H1 (cell line): ENCODE data around the gene PCNP. TPM values are rescaled to one million over a fixed set of nuclear protein-coding genes. Genes with fewer than 3 reads are reported as not detected.
"Not testable (repeated sequence)": the region's sequence is repeated elsewhere in the genome, so short reads cannot be mapped to it uniquely, and the experiment has no call there.

Experiments used
- CTCF ChIA-PET: fragments of 300-600 bp; sonication (Branson Sonifier 250); formaldehyde crosslinking; loops from one replicate; lab custom pipeline; 2021; ENCODE audit not compliant: partially characterized antibody; lab: Charles Lee
- POLR2A ChIA-PET: fragments of 300-600 bp; sonication (Branson Sonifier 250); formaldehyde crosslinking; loops from one replicate; lab custom pipeline; 2021; ENCODE audit warnings: inconsistent platforms; ENCODE audit not compliant: partially characterized antibody; lab: Charles Lee
- DNase-seq, 2 experiments: peaks; one replicate each; pipeline versions ENCODE4 v3.0.0 to v3.0.0-alpha.2; 2010 to 2022; ENCODE audit warnings: low spot score in 2 of 2, low read depth in 1 of 2, mixed read lengths in 1 of 2
- FAIRE-seq: peaks from 2 replicates; lab custom pipeline; 2011; peaks lifted over from hg19 to GRCh38; lab: Jason Lieb, UNC
- H2AFZ ChIP-seq: 2 replicates; pipeline ENCODE4 v1.8.1; 2012; ENCODE audit warnings: low read length, inconsistent platforms
- H2AK5ac ChIP-seq: 2 replicates; pipeline ENCODE4 v1.6.1; 2013; ENCODE audit warnings: low read depth, low read length
- H2BK120ac ChIP-seq: replicated peaks from 2 replicates; pipeline ENCODE3; 2013; ENCODE audit warnings: low read depth, low read length, inconsistent platforms
- H2BK12ac ChIP-seq: 2 replicates; pipeline ENCODE4 v1.6.1; 2013; ENCODE audit warnings: low read depth, low read length
- H2BK15ac ChIP-seq: 2 replicates; pipeline ENCODE4 v1.6.1; 2013; ENCODE audit warnings: low read length
- H2BK20ac ChIP-seq: 2 replicates; pipeline ENCODE4 v1.6.1; 2013; ENCODE audit warnings: low read length
- H2BK5ac ChIP-seq: 2 replicates; pipeline ENCODE4 v1.6.1; 2013; ENCODE audit warnings: low read depth, low read length
- H3K14ac ChIP-seq: 2 replicates; pipeline ENCODE4 v1.6.1; 2013; ENCODE audit warnings: inconsistent platforms; ENCODE audit not compliant: insufficient read length
- H3K18ac ChIP-seq: 2 replicates; pipeline ENCODE4 v1.6.1; 2013; ENCODE audit warnings: low read length; ENCODE audit errors: extremely low read depth
- H3K23ac ChIP-seq: 2 replicates; pipeline ENCODE4 v1.6.1; 2013; ENCODE audit warnings: inconsistent platforms; ENCODE audit not compliant: insufficient read length
- H3K23me2 ChIP-seq: 2 replicates; pipeline ENCODE4 v1.6.1; 2013; ENCODE audit warnings: low read depth, low read length
- H3K27ac ChIP-seq: 2 replicates; pipeline ENCODE4 v1.6.1; 2011; ENCODE audit warnings: low read depth, low read length, inconsistent platforms
- H3K27me3 ChIP-seq, 4 experiments: replicated peaks in 1 of 4; 1 replicate in 1 of 4; 2 replicates in 3 of 4; pipeline versions ENCODE4 v1.6.1 to v1.8.1; 2011 to 2013; ENCODE audit warnings: low read length in 3 of 4, mild to moderate bottlenecking in 3 of 4, inconsistent platforms in 2 of 4, mixed read lengths in 2 of 4, moderate library complexity in 1 of 4; ENCODE audit not compliant: control insufficient read depth in 3 of 4, insufficient read depth in 3 of 4; ENCODE audit errors: extremely low read depth in 1 of 4
- H3K36me3 ChIP-seq, 4 experiments: 2 replicates each; pipeline versions ENCODE4 v1.6.1 to v1.8.1; 2011 to 2013; ENCODE audit warnings: mild to moderate bottlenecking in 4 of 4, low read length in 3 of 4, moderate library complexity in 2 of 4, control low read depth in 1 of 4, inconsistent platforms in 1 of 4; ENCODE audit not compliant: insufficient read depth in 4 of 4, control insufficient read depth in 2 of 4
- H3K4ac ChIP-seq: replicated peaks from 2 replicates; pipeline ENCODE3; 2013; ENCODE audit warnings: low read length, low read depth, mixed read lengths, inconsistent platforms; ENCODE audit not compliant: insufficient read length
- H3K4me1 ChIP-seq, 4 experiments: replicated peaks in 1 of 4; 1 replicate in 1 of 4; 2 replicates in 3 of 4; pipeline versions ENCODE4 v1.6.1 to v1.8.1; 2011 to 2013; ENCODE audit warnings: low read length in 3 of 4, inconsistent platforms in 2 of 4, mixed read lengths in 1 of 4; ENCODE audit not compliant: insufficient read depth in 4 of 4, control insufficient read depth in 3 of 4
- H3K4me2 ChIP-seq, 2 experiments: 2 replicates each; pipeline versions ENCODE4 v1.6.1 to v1.8.1; 2011 to 2013; ENCODE audit warnings: low read depth in 2 of 2, low read length in 2 of 2, control low read depth in 1 of 2, inconsistent platforms in 1 of 2, mild to moderate bottlenecking in 1 of 2; ENCODE audit not compliant: insufficient read depth in 1 of 2
- H3K4me3 ChIP-seq, 4 experiments: fragments of 200-600, 300-600 bp in 1 of 4; sonication (generic), shearing (Covaris generic), sonication (Bioruptor Twin) in 1 of 4; 2 replicates each; pipeline versions ENCODE4 v1.5.1 to v1.8.1; 2011 to 2016; ENCODE audit warnings: low read length in 4 of 4, low read depth in 3 of 4, control low read depth in 2 of 4, inconsistent platforms in 2 of 4, mild to moderate bottlenecking in 2 of 4, mixed read lengths in 1 of 4, moderate library complexity in 1 of 4; ENCODE audit not compliant: insufficient read depth in 2 of 4; ENCODE audit errors: extremely low read depth in 1 of 4
- H3K56ac ChIP-seq: replicated peaks from 2 replicates; pipeline ENCODE3; 2013; ENCODE audit warnings: low read depth, mild to moderate bottlenecking, mixed read lengths, low read length, inconsistent platforms; ENCODE audit not compliant: insufficient read length
- H3K79me1 ChIP-seq: 2 replicates; pipeline ENCODE4 v1.6.1; 2013; ENCODE audit warnings: low read depth, low read length, control low read depth
- H3K79me2 ChIP-seq, 2 experiments: 2 replicates each; pipeline versions ENCODE4 v1.6.1 to v1.8.1; 2012 to 2013; ENCODE audit warnings: low read length in 2 of 2, mild to moderate bottlenecking in 2 of 2, inconsistent platforms in 1 of 2; ENCODE audit not compliant: insufficient read depth in 2 of 2, control insufficient read depth in 1 of 2
- H3K9ac ChIP-seq, 4 experiments: replicated peaks in 1 of 4; 1 replicate in 1 of 4; 2 replicates in 3 of 4; pipeline versions ENCODE4 v1.6.1 to v1.8.1; 2011 to 2013; ENCODE audit warnings: low read depth in 3 of 4, low read length in 3 of 4, control low read depth in 2 of 4, mild to moderate bottlenecking in 2 of 4, moderate library complexity in 2 of 4, inconsistent platforms in 1 of 4; ENCODE audit errors: extremely low read depth in 1 of 4
- H3K9me3 ChIP-seq, 2 experiments: 2 replicates each; pipeline versions ENCODE4 v1.6.1 to v1.8.1; 2012 to 2013; ENCODE audit warnings: mild to moderate bottlenecking in 2 of 2, moderate library complexity in 2 of 2, control low read depth in 1 of 2, inconsistent platforms in 1 of 2, low read depth in 1 of 2, low read length in 1 of 2, mixed read lengths in 1 of 2; ENCODE audit not compliant: insufficient read depth in 2 of 2
- H4K20me1 ChIP-seq, 2 experiments: replicated peaks in 1 of 2; 2 replicates each; pipeline versions ENCODE3 to v1.8.1; 2011 to 2013; ENCODE audit warnings: inconsistent platforms in 2 of 2, low read length in 2 of 2, mild to moderate bottlenecking in 1 of 2; ENCODE audit not compliant: insufficient read depth in 2 of 2, control insufficient read depth in 1 of 2
- H4K5ac ChIP-seq: 2 replicates; pipeline ENCODE4 v1.6.1; 2013; ENCODE audit warnings: low read length, low read depth, mixed read lengths, inconsistent platforms; ENCODE audit not compliant: insufficient read length
- H4K8ac ChIP-seq: 2 replicates; pipeline ENCODE4 v1.8.0; 2013; ENCODE audit warnings: mild to moderate bottlenecking, moderate library complexity, low read length, inconsistent platforms; ENCODE audit not compliant: insufficient read depth; ENCODE audit errors: extremely low read depth
- H4K91ac ChIP-seq: replicated peaks from 2 replicates; pipeline ENCODE3; 2013; ENCODE audit warnings: low read length, mixed read lengths, inconsistent platforms; ENCODE audit not compliant: insufficient read length
- CEBPB ChIP-seq: IDR thresholded peaks from 2 replicates; pipeline ENCODE4 v1.6.1; 2012; ENCODE audit warnings: low read depth, low read length
- POU5F1 ChIP-seq: IDR thresholded peaks from 2 replicates; pipeline ENCODE4 v1.6.1; 2011; ENCODE audit warnings: low read depth, mild to moderate bottlenecking, low read length, moderate library complexity
- RAD21 ChIP-seq, 2 experiments: IDR thresholded peaks in 1 of 2; conservative IDR thresholded peaks in 1 of 2; 2 replicates each; pipeline ENCODE4 v1.6.1; 2011; ENCODE audit warnings: low read depth in 2 of 2, low read length in 2 of 2, improper control_type of control experiment in 1 of 2, inconsistent platforms in 1 of 2, mild to moderate bottlenecking in 1 of 2, moderate library complexity in 1 of 2
- WGBS, 2 experiments: shearing (Covaris generic) in 1 of 2; methylation state at CpG; one replicate each; pipeline versions ENCODE4 v1.1.6 to v1.1.7; 2013 to 2015; ENCODE audit warnings: low lambda C conversion rate in 2 of 2, mixed read lengths in 2 of 2, inconsistent platforms in 1 of 2, low coverage in 1 of 2, missing lambda C conversion rate in 1 of 2; ENCODE audit not compliant: insufficient replicate concordance in 2 of 2, insufficient coverage in 1 of 2, insufficient read length in 1 of 2; ENCODE audit errors: extremely low coverage in 1 of 2, missing lambda C conversion rate in 1 of 2; 5-methylcytosine and 5-hydroxymethylcytosine counted together
- polyA plus RNA-seq, 7 experiments: library from polyadenylated mRNA; depleted of rRNA in 3 of 7; stranded (reverse) in 5 of 7; unstranded in 2 of 7; fragments of >200 nt in 5 of 7; fragments of 200-250 nt in 2 of 7; gene quantifications; 1 replicate in 5 of 7; 2 replicates in 1 of 7; 4 replicates in 1 of 7; pipeline versions ENCODE4 v1.2.1 to v1.2.3, GENCODE V29; 2011 to 2013; ENCODE audit warnings: missing spikeins in 2 of 7, mixed read lengths in 2 of 7
- total RNA-seq: library from RNA; stranded (reverse); fragmentation: NEBNext Ultra II Directional; extraction: Animal tissue kit (Norgen Biotek cat#: 25700); gene quantifications from 2 replicates; pipeline ENCODE4 v1.2.1, GENCODE V29; 2021

PCNP gene
- total and polyA plus RNA-seq, 2 of the 8 experiments (the other 6 are each of a cell fraction or from before 2014, with no cell fraction given): 29.1 to 192 TPM

GRCh38 chr3:101536266-101536665 lies 37.7 kb upstream of the PCNP start (continued):
- TF ChIP-seq CEBPB (no peak), RAD21 (IDR thresholded peaks at IDR 0.05 in 1 of 2, conservative IDR thresholded peaks at IDR 0.05 in 1 of 2; ENCODE audit: low read depth in 2 of 2, low read length in 2 of 2) (no peak), POU5F1 (no peak)

- CTCF ChIA-PET, H3K18ac ChIP-seq, H4K8ac ChIP-seq, DNase-seq, H2AFZ ChIP-seq, H3K36me3 ChIP-seq, H3K4me2 ChIP-seq, H3K56ac ChIP-seq, H4K5ac ChIP-seq, H3K14ac ChIP-seq, H2BK120ac ChIP-seq, H2BK12ac ChIP-seq, H3K23ac ChIP-seq, H3K4ac ChIP-seq, H2BK15ac ChIP-seq, H4K20me1 ChIP-seq, POLR2A ChIA-PET, H2BK20ac ChIP-seq, H3K4me3 ChIP-seq, H3K79me2 ChIP-seq, H3K27ac ChIP-seq, H2AK5ac ChIP-seq, H3K4me1 ChIP-seq, FAIRE-seq, H3K9me3 ChIP-seq, H4K91ac ChIP-seq, H3K27me3 ChIP-seq, H3K23me2 ChIP-seq, H2BK5ac ChIP-seq, H3K9ac ChIP-seq, H3K79me1 ChIP-seq: not testable (repeated sequence)
- WGBS, 2 experiments: 100% methylated on average over 1 of the region's 1 CpG; no CpG with 5 or more reads in 1 of the 2 experiments
Measured at GRCh38 chr3:101536955-101537354, 37.0 kb upstream of the PCNP start.
